ENCODE measurements around the gene PRKACB. TPM values are rescaled to one million over a fixed set of nuclear protein-coding genes. Genes with fewer than 3 reads are reported as not detected.
A peak's percentile ranks its signal among the peaks of the same experiment; 100 is the strongest.
"Not testable (repeated sequence)": the region's sequence is repeated elsewhere in the genome, so short reads cannot be mapped to it uniquely, and the experiment has no call there.

PRKACB gene
- total RNA-seq (10 to 100 TPM; 46.6 to 51.5 TPM), polyA plus RNA-seq (10 to 100 TPM; 14.1 to 27.5 TPM)
- long read RNA-seq, donor 1, full-length matches to known transcripts: 3 of 15 reads
- long read RNA-seq, donor 1, partial matches to known transcripts: 0 of 15 reads
- long read RNA-seq, donor 1, other reads (novel, unspliced or antisense): 12 of 15 reads
- long read RNA-seq, donor 2, full-length matches to known transcripts: 8 of 11 reads
- long read RNA-seq, donor 2, partial matches to known transcripts: 0 of 11 reads
- long read RNA-seq, donor 2, other reads (novel, unspliced or antisense): 3 of 11 reads

- Histone ChIP-seq H3K9me3 (ENCODE audit: control insufficient read depth, low read length) (no peaks in the 10 kb centered on the region), H3K27me3 (ENCODE audit: control insufficient read depth in 1 of 2, insufficient read depth in 2 of 2, low read length in 1 of 2) (no peaks in the 10 kb centered on the region), H3K4me3 (ENCODE audit: low read length in 2 of 2) (no peak within 1 kb of the TSS), H3K36me3 (ENCODE audit: control insufficient read depth in 1 of 2, insufficient read depth in 2 of 2, low read length in 1 of 2) (no peaks in the 10 kb centered on the region), H3K27ac (ENCODE audit: low read depth in 1 of 2, low read length in 2 of 2) (no peak within 1 kb of the TSS), H3K4me1 (ENCODE audit: control insufficient read depth in 1 of 2, insufficient read depth in 2 of 2, low read length in 2 of 2) (no peaks in the 10 kb centered on the region)
- ATAC-seq (ENCODE audit: low FRiP score): no peak
- 82 to 87% methylated on average over 2 of the region's 2 CpGs for WGBS, 2 donors
- DNase-seq: no peak
- intact Hi-C loops (cut with DNase I): loop anchor here (5.0 to 10.0 kb wide), 4 partner anchors 288 to 611 kb away; no protein-coding TSS in a partner anchor
Observed at GRCh38 chr1:84143796-84144565, at the start of gene PRKACB. PRKACB (plus strand) TSS chr1:84144271; CDS start chr1:84144362, 91 bp downstream.

GRCh38 chr1:84095308-84095707, 48.8 kb upstream of the PRKACB start:
- H3K9me3 ChIP-seq (ENCODE audit: control insufficient read depth, low read length): no peaks in the 10 kb centered on the region
- H3K27ac ChIP-seq (ENCODE audit: low read depth in 1 of 2, low read length in 2 of 2): no peak overlapping the region
- no peaks in the 10 kb centered on the region for H3K36me3 ChIP-seq (ENCODE audit: control insufficient read depth in 1 of 2, insufficient read depth in 2 of 2, low read length in 1 of 2)
- peaks cover 0 to 2% of the 10 kb centered on the region in 2 donors for H3K4me1 ChIP-seq (ENCODE audit: control insufficient read depth in 1 of 2, insufficient read depth in 2 of 2, low read length in 2 of 2)
- intact Hi-C loops (cut with DNase I): no loop called here
- no peak overlapping the region for H3K4me3 ChIP-seq (ENCODE audit: low read length in 2 of 2)
- H3K27me3 ChIP-seq (ENCODE audit: control insufficient read depth in 1 of 2, insufficient read depth in 2 of 2, low read length in 1 of 2): no peaks in the 10 kb centered on the region
- no peak for ATAC-seq (ENCODE audit: low FRiP score)
- no peak for DNase-seq

GRCh38 chr1:84096176-84096575, 47.9 kb upstream of the PRKACB start:
- H3K27ac ChIP-seq (ENCODE audit: low read depth in 1 of 2, low read length in 2 of 2): peak overlapping the region in 1 of 2 donors; percentile 4
- H3K36me3 ChIP-seq (ENCODE audit: control insufficient read depth in 1 of 2, insufficient read depth in 2 of 2, low read length in 1 of 2): no peaks in the 10 kb centered on the region
- ATAC-seq (ENCODE audit: low FRiP score): no peak
- DNase-seq: no peak
- H3K27me3 ChIP-seq (ENCODE audit: control insufficient read depth in 1 of 2, insufficient read depth in 2 of 2, low read length in 1 of 2): no peaks in the 10 kb centered on the region
- no peak overlapping the region for H3K4me3 ChIP-seq (ENCODE audit: low read length in 2 of 2)
- no peaks in the 10 kb centered on the region for H3K9me3 ChIP-seq (ENCODE audit: control insufficient read depth, low read length)
- no peaks in the 10 kb centered on the region for H3K4me1 ChIP-seq (ENCODE audit: control insufficient read depth in 1 of 2, insufficient read depth in 2 of 2, low read length in 2 of 2)
- intact Hi-C loops (cut with DNase I): no loop called here

- no peak overlapping the region for H3K27ac ChIP-seq (ENCODE audit: low read depth in 1 of 2, low read length in 2 of 2)
- no peaks in the 10 kb centered on the region for H3K36me3 ChIP-seq (ENCODE audit: control insufficient read depth in 1 of 2, insufficient read depth in 2 of 2, low read length in 1 of 2)
- intact Hi-C loops (cut with DNase I): no loop called here
- no peaks in the 10 kb centered on the region for H3K27me3 ChIP-seq (ENCODE audit: control insufficient read depth in 1 of 2, insufficient read depth in 2 of 2, low read length in 1 of 2)
- H3K4me1 ChIP-seq (ENCODE audit: control insufficient read depth in 1 of 2, insufficient read depth in 2 of 2, low read length in 2 of 2): no peaks in the 10 kb centered on the region
- ATAC-seq (ENCODE audit: low FRiP score) (no peak), DNase-seq (no peak)
- WGBS, 2 donors: 72 to 80% methylated on average over 1 of the region's 1 CpG
- no peak overlapping the region for H3K4me3 ChIP-seq (ENCODE audit: low read length in 2 of 2)
- H3K9me3 ChIP-seq (ENCODE audit: control insufficient read depth, low read length): no peaks in the 10 kb centered on the region
Observed at GRCh38 chr1:84101204-84101603, 42.9 kb upstream of the PRKACB start.

- no peaks in the 10 kb centered on the region for H3K36me3 ChIP-seq (ENCODE audit: control insufficient read depth in 1 of 2, insufficient read depth in 2 of 2, low read length in 1 of 2)
- DNase-seq (peak; percentile 50 to 64), ATAC-seq (ENCODE audit: low FRiP score) (peak; percentile 83)
- H3K4me3 ChIP-seq (ENCODE audit: low read length in 2 of 2): no peak overlapping the region
- intact Hi-C loops (cut with DNase I): no loop called here
- H3K27ac ChIP-seq (ENCODE audit: low read depth in 1 of 2, low read length in 2 of 2): no peak overlapping the region
- H3K27me3 ChIP-seq (ENCODE audit: control insufficient read depth in 1 of 2, insufficient read depth in 2 of 2, low read length in 1 of 2): no peaks in the 10 kb centered on the region
- H3K9me3 ChIP-seq (ENCODE audit: control insufficient read depth, low read length): no peaks in the 10 kb centered on the region
- WGBS, 2 donors: 63 to 64% methylated on average over 3 of the region's 3 CpGs
- H3K4me1 ChIP-seq (ENCODE audit: control insufficient read depth in 1 of 2, insufficient read depth in 2 of 2, low read length in 2 of 2): no peaks in the 10 kb centered on the region
Observed at GRCh38 chr1:84103197-84103992, 40.7 kb upstream of the PRKACB start.

GRCh38 chr1:84107538-84107937, 36.5 kb upstream of the PRKACB start:
- DNase-seq; ATAC-seq (ENCODE audit: low FRiP score); H3K27me3 ChIP-seq (ENCODE audit: control insufficient read depth in 1 of 2, insufficient read depth in 2 of 2, low read length in 1 of 2); H3K4me1 ChIP-seq (ENCODE audit: control insufficient read depth in 1 of 2, insufficient read depth in 2 of 2, low read length in 2 of 2); H3K9me3 ChIP-seq (ENCODE audit: control insufficient read depth, low read length); H3K27ac ChIP-seq (ENCODE audit: low read depth in 1 of 2, low read length in 2 of 2); intact Hi-C loops (cut with DNase I); H3K4me3 ChIP-seq (ENCODE audit: low read length in 2 of 2); H3K36me3 ChIP-seq (ENCODE audit: control insufficient read depth in 1 of 2, insufficient read depth in 2 of 2, low read length in 1 of 2): not testable (repeated sequence)
- WGBS, 2 donors: 83 to 89% methylated on average over 1 of the region's 1 CpG

GRCh38 chr1:84107955-84108354, 36.1 kb upstream of the PRKACB start:
- intact Hi-C loops (cut with DNase I): no loop called here
- ATAC-seq (ENCODE audit: low FRiP score) (no peak), DNase-seq (no peak)
- no peaks in the 10 kb centered on the region for H3K4me1 ChIP-seq (ENCODE audit: control insufficient read depth in 1 of 2, insufficient read depth in 2 of 2, low read length in 2 of 2)
- 97 to 99% methylated on average over 2 of the region's 2 CpGs for WGBS, 2 donors
- H3K27me3 ChIP-seq (ENCODE audit: control insufficient read depth in 1 of 2, insufficient read depth in 2 of 2, low read length in 1 of 2): no peaks in the 10 kb centered on the region
- no peak overlapping the region for H3K4me3 ChIP-seq (ENCODE audit: low read length in 2 of 2)
- H3K9me3 ChIP-seq (ENCODE audit: control insufficient read depth, low read length): no peaks in the 10 kb centered on the region
- H3K36me3 ChIP-seq (ENCODE audit: control insufficient read depth in 1 of 2, insufficient read depth in 2 of 2, low read length in 1 of 2): no peaks in the 10 kb centered on the region
- no peak overlapping the region for H3K27ac ChIP-seq (ENCODE audit: low read depth in 1 of 2, low read length in 2 of 2)

GRCh38 chr1:84108900-84109578, 35.0 kb upstream of the PRKACB start:
- no peaks in the 10 kb centered on the region for H3K27me3 ChIP-seq (ENCODE audit: control insufficient read depth in 1 of 2, insufficient read depth in 2 of 2, low read length in 1 of 2)
- H3K9me3 ChIP-seq (ENCODE audit: control insufficient read depth, low read length): no peaks in the 10 kb centered on the region
- no peak overlapping the region for H3K27ac ChIP-seq (ENCODE audit: low read depth in 1 of 2, low read length in 2 of 2)
- no peak for DNase-seq
- H3K4me3 ChIP-seq (ENCODE audit: low read length in 2 of 2): no peak overlapping the region
- no peaks in the 10 kb centered on the region for H3K4me1 ChIP-seq (ENCODE audit: control insufficient read depth in 1 of 2, insufficient read depth in 2 of 2, low read length in 2 of 2)
- ATAC-seq (ENCODE audit: low FRiP score): no peak
- intact Hi-C loops (cut with DNase I): no loop called here
- H3K36me3 ChIP-seq (ENCODE audit: control insufficient read depth in 1 of 2, insufficient read depth in 2 of 2, low read length in 1 of 2): no peaks in the 10 kb centered on the region
- WGBS, 2 donors: 93 to 96% methylated on average over 3 of the region's 3 CpGs
